MM.1S (cell line): ENCODE data around the gene PCDHGA5.
"Not testable (repeated sequence)": the region's sequence is repeated elsewhere in the genome, so short reads cannot be mapped to it uniquely, and the experiment has no call there.

Experiments used
- DNase-seq: peaks from one replicate; pipeline ENCODE4 v3.0.0-alpha.2; 2015
- H2AFZ ChIP-seq: fragments of 300-600 bp; sonication (generic); 2 replicates; pipeline ENCODE4 v1.6.0; 2016; ENCODE audit warnings: antibody characterized with exemption, low read length
- H3F3A ChIP-seq: fragments of 300-600 bp; sonication (generic); 2 replicates; pipeline ENCODE4 v1.6.1; 2016; ENCODE audit warnings: mild to moderate bottlenecking, antibody characterized with exemption, low read length, moderate library complexity, mixed read lengths; ENCODE audit not compliant: insufficient read depth
- H3K27ac ChIP-seq: fragments of 300-600 bp; sonication (generic); 2 replicates; pipeline ENCODE4 v1.5.1; 2016; ENCODE audit warnings: mild to moderate bottlenecking, low read length
- H3K27me3 ChIP-seq: fragments of 300-600 bp; sonication (generic); replicated peaks from 2 replicates; pipeline ENCODE4 v1.6.0; 2016; ENCODE audit warnings: low read length; ENCODE audit not compliant: insufficient read depth
- H3K36me3 ChIP-seq: fragments of 300-600 bp; sonication (generic); replicated peaks from 2 replicates; pipeline ENCODE4 v1.6.1; 2016; ENCODE audit warnings: mild to moderate bottlenecking, low read length, mixed read lengths; ENCODE audit not compliant: insufficient read depth
- H3K4me1 ChIP-seq: fragments of 300-600 bp; sonication (generic); 2 replicates; pipeline ENCODE4 v1.6.1; 2016; ENCODE audit warnings: low read length, mixed read lengths
- H3K4me2 ChIP-seq: fragments of 300-600 bp; sonication (generic); 2 replicates; pipeline ENCODE4 v1.6.0; 2016; ENCODE audit warnings: low read depth, low read length
- H3K4me3 ChIP-seq: fragments of 300-600 bp; sonication (generic); 2 replicates; pipeline ENCODE4 v1.5.1; 2016; ENCODE audit warnings: low read length, mixed read lengths
- H3K79me2 ChIP-seq: fragments of 300-600 bp; sonication (generic); 2 replicates; pipeline ENCODE4 v1.6.1; 2016; ENCODE audit warnings: mixed run types, low read length, mixed read lengths
- H3K9ac ChIP-seq: fragments of 300-600 bp; sonication (generic); 2 replicates; pipeline ENCODE4 v1.6.1; 2016; ENCODE audit warnings: low read length, mixed read lengths
- H3K9me2 ChIP-seq: fragments of 300-600 bp; sonication (generic); replicated peaks from 2 replicates; pipeline ENCODE4 v1.6.1; 2016; ENCODE audit warnings: mild to moderate bottlenecking, low read length, mixed read lengths; ENCODE audit not compliant: insufficient read depth
- H3K9me3 ChIP-seq: fragments of 300-600 bp; sonication (generic); replicated peaks from 2 replicates; pipeline ENCODE4 v1.6.1; 2016; ENCODE audit warnings: mild to moderate bottlenecking, low read length, mixed read lengths; ENCODE audit not compliant: insufficient read depth
- H4K20me1 ChIP-seq: fragments of 300-600 bp; sonication (generic); 2 replicates; pipeline ENCODE4 v1.6.1; 2016; ENCODE audit warnings: mild to moderate bottlenecking, low read length, moderate library complexity, mixed read lengths; ENCODE audit not compliant: insufficient read depth
- EZH2 ChIP-seq: fragments of 300-600 bp; sonication (generic); optimal IDR thresholded peaks from 2 replicates; pipeline ENCODE3; 2017; ENCODE audit warnings: low read depth, mild to moderate bottlenecking, antibody characterized with exemption, low read length, mixed read lengths
- EZH2phosphoT487 ChIP-seq: fragments of 300-600 bp; sonication (generic); IDR thresholded peaks from 2 replicates; pipeline ENCODE4 v1.6.1; 2018; ENCODE audit warnings: antibody characterized with exemption, low read length
- TF ChIP-seq, protein P1 (sequence below): fragments of 300-600 bp; sonication (generic); IDR thresholded peaks from 2 replicates; pipeline ENCODE4 v1.5.1; 2016; ENCODE audit warnings: antibody characterized with exemption, low read length, mixed read lengths

PCDHGA5 gene

DNA sequence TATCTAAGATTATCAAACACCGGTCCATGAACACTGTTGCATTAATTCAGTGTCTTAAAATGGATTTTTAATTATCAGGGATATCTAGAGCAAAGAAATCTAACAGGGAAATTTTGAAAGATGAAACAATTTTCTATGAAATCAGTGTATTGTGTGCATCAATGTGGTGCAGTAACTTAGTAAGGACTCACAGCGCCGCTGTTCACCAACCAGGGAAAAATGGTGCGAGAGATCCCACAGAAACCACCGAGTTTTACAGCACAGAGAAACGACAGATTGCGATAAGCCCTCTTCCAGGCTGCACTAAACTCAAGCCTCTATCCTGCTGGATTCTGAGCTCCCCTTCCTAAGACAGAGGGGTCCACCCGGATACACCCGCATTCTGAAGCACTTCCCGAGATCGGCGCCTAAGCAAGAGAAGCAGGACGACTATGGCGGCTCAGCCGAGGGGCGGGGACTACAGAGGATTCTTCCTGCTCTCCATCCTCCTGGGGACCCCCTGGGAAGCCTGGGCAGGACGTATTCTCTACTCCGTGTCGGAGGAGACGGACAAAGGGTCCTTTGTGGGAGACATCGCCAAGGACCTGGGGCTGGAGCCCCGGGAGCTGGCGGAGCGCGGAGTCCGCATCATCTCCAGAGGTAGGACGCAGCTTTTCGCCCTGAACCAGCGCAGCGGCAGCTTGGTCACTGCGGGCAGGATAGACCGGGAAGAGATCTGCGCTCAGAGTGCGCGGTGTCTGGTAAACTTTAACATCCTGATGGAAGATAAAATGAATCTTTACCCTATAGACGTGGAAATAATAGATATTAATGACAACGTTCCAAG, 18.7 kb downstream of the PCDHGA5 start, which contains the start of gene PCDHGA7:
PCDHGA7 (plus strand) TSS at position 274 of the 826 bp plus-strand sequence; CDS start at position 432, 158 bp downstream.
- TF ChIP-seq EZH2 = no peak
- TF ChIP-seq, protein P1, sequence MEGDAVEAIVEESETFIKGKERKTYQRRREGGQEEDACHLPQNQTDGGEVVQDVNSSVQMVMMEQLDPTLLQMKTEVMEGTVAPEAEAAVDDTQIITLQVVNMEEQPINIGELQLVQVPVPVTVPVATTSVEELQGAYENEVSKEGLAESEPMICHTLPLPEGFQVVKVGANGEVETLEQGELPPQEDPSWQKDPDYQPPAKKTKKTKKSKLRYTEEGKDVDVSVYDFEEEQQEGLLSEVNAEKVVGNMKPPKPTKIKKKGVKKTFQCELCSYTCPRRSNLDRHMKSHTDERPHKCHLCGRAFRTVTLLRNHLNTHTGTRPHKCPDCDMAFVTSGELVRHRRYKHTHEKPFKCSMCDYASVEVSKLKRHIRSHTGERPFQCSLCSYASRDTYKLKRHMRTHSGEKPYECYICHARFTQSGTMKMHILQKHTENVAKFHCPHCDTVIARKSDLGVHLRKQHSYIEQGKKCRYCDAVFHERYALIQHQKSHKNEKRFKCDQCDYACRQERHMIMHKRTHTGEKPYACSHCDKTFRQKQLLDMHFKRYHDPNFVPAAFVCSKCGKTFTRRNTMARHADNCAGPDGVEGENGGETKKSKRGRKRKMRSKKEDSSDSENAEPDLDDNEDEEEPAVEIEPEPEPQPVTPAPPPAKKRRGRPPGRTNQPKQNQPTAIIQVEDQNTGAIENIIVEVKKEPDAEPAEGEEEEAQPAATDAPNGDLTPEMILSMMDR = peak; percentile 76
- TF ChIP-seq EZH2phosphoT487 = no peak
- Histone ChIP-seq H3K27me3 (peaks cover 8% of the 10 kb centered on the region; the same call in 1 of the 2 replicates), H3K9me2 (no peaks in the 10 kb centered on the region), H3K79me2 (no peaks in the 10 kb centered on the region), H2AFZ (peak within 1 kb of the TSS; percentile 85), H3K4me2 (peak within 1 kb of the TSS; percentile 66), H3F3A (no peaks in the 10 kb centered on the region), H3K27ac (no peak within 1 kb of the TSS), H4K20me1 (no peaks in the 10 kb centered on the region), H3K36me3 (no peaks in the 10 kb centered on the region), H3K4me3 (peak within 1 kb of the TSS; percentile 80), H3K4me1 (no peaks in the 10 kb centered on the region), H3K9ac (peak within 1 kb of the TSS; percentile 23; the same call in 1 of the 2 replicates), H3K9me3 (no peaks in the 10 kb centered on the region)
- peak; percentile 60 for DNase-seq

DNA sequence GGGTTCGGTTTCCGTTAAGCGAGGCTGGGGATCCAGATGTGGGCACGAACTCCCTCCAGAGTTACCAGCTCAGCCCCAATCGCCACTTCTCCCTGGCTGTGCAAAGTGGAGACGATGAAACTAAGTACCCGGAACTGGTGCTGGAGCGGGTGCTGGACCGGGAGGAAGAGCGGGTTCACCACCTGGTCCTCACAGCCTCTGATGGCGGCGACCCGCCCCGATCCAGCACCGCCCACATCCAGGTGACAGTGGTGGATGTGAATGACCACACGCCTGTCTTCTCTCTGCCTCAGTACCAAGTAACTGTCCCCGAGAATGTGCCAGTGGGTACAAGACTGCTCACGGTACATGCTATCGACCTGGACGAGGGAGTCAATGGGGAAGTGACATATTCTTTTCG, 19.4 kb downstream of the PCDHGA5 start:
- Histone ChIP-seq H3K9me2 (no peaks in the 10 kb centered on the region), H3K4me3 (peak overlapping the region; percentile 80), H3K9me3 (no peaks in the 10 kb centered on the region), H3K27ac (no peak overlapping the region), H3K79me2 (no peaks in the 10 kb centered on the region), H3K27me3 (peaks cover 6% of the 10 kb centered on the region; the same call in 1 of the 2 replicates), H2AFZ (no peak overlapping the region; the same call in 1 of the 2 replicates), H3K36me3 (no peaks in the 10 kb centered on the region), H3K4me1 (no peaks in the 10 kb centered on the region), H4K20me1 (no peaks in the 10 kb centered on the region), H3F3A (no peaks in the 10 kb centered on the region), H3K4me2 (peak overlapping the region; percentile 66; the same call in 1 of the 2 replicates), H3K9ac (no peak overlapping the region)
- no peak for DNase-seq
- TF ChIP-seq, protein P1 = no peak
- TF ChIP-seq EZH2 = no peak
- TF ChIP-seq EZH2phosphoT487 = no peak

DNA sequence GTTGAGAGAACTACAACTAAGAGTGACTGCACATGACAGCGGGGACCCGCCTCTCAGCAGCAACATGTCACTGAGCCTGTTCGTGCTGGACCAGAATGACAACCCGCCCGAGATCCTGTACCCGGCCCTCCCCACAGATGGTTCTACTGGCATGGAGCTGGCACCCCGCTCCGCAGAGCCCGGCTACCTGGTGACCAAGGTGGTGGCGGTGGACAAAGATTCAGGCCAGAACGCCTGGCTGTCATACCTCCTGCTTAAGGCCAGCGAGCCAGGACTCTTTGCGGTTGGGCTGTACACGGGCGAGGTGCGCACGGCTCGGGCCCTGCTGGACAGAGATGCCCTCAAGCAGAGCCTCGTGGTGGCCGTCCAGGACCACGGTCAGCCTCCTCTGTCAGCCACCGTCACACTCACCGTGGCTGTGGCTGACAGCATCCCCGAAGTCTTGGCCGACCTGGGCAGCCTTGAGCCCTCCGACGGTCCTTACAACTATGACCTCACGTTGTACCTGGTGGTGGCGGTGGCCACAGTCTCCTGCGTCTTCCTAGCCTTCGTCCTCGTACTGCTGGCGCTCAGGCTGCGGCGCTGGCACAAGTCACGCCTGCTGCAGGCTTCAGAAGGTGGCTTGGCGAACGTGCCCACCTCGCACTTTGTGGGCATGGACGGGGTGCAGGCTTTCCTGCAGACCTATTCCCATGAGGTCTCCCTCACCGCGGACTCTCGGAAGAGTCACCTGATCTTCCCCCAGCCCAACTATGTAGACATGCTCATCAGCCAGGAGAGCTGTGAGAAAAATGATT, 20.7 kb downstream of the PCDHGA5 start:
- Histone ChIP-seq H3K27ac (no peak overlapping the region), H3K9me3 (no peaks in the 10 kb centered on the region), H3K9ac (no peak overlapping the region), H3K4me2 (no peak overlapping the region), H2AFZ (no peak overlapping the region), H4K20me1 (no peaks in the 10 kb centered on the region), H3K27me3 (peaks cover 6% of the 10 kb centered on the region; the same call in 1 of the 2 replicates), H3K79me2 (no peaks in the 10 kb centered on the region), H3K9me2 (no peaks in the 10 kb centered on the region), H3F3A (no peaks in the 10 kb centered on the region), H3K36me3 (no peaks in the 10 kb centered on the region), H3K4me3 (no peak overlapping the region), H3K4me1 (no peaks in the 10 kb centered on the region)
- no peak for TF ChIP-seq EZH2
- TF ChIP-seq, protein P1 = no peak
- TF ChIP-seq EZH2phosphoT487 = no peak
- DNase-seq = no peak

DNA sequence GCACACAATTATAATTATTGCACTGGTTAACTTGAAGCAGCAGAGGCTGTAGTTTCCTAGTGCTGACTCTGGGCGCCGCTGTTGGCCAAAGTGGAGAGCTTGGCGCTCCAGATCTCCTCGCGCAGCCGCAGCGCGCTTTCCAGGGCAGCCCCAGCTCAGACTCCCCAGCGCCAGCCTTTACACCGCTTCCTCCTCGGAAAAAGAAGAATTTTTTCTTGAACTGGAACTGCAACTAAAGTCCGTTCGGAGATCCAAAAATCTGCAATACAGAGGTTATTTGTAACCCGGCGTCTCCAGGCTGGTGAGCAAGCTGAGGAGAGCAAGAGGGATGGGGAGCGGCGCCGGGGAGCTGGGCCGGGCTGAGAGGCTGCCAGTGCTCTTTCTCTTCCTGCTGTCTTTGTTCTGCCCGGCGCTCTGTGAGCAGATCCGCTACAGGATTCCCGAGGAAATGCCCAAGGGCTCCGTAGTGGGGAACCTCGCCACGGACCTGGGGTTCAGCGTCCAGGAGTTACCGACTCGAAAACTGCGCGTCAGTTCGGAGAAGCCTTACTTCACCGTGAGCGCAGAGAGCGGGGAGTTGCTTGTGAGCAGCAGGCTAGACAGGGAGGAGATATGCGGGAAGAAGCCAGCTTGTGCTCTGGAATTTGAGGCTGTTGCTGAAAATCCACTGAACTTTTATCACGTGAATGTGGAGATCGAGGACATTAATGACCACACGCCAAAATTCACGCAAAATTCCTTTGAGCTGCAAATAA, 23.8 kb downstream of the PCDHGA5 start, which contains the start of gene PCDHGB4:
PCDHGB4 (plus strand) TSS at position 142 of the 755 bp plus-strand sequence; CDS start at position 329, 187 bp downstream.
- not testable (repeated sequence) for DNase-seq, H3F3A ChIP-seq, H2AFZ ChIP-seq, H3K4me1 ChIP-seq, H3K27ac ChIP-seq, H3K79me2 ChIP-seq, H3K9ac ChIP-seq, H3K4me3 ChIP-seq, H3K36me3 ChIP-seq, H3K9me2 ChIP-seq, H3K9me3 ChIP-seq, H4K20me1 ChIP-seq
- peak within 1 kb of the TSS; percentile 43; the same call in 1 of the 2 replicates for H3K4me2 ChIP-seq
- peaks cover 11% of the 10 kb centered on the region; the same call in 1 of the 2 replicates for H3K27me3 ChIP-seq
